Activated naive CD4-positive, alpha-beta T cell treated with Interleukin-2 at 50 U/mL for 16 hours (primary cell): ENCODE results near the gene FRY.
"Not testable (repeated sequence)": the region's sequence is repeated elsewhere in the genome, so short reads cannot be mapped to it uniquely, and the experiment has no call there.

Experiments used
- DNase-seq: peaks from one replicate; pipeline ENCODE4 v3.0.0-alpha.2; 2020

Gene FRY

GRCh38 chr13:32031025-32031814, at the start of gene FRY:
FRY (plus strand) TSS chr13:32031774; CDS start chr13:32031796, 22 bp downstream.
- peak; percentile 51 for DNase-seq

DNA sequence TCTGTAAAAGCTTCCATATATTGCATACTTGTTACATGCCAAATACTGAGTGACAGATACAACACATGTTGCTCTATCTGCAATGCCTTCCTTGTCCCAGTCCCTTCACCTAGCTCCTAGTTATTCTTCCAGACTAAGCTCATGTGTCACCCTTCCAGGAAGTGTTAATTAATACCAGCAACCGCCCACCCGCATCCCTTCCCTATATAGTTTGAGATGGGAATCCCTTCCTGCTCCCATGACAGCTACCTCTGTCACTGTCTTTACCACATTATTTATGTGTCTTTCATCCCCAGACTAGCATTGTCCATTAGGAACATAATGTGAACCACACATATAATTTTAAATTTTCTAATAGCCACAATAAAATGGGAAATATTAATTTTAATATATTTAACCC, 49.5 kb upstream of the FRY start:
- no peak for DNase-seq

GRCh38 chr13:31982540-31982939, 49.0 kb upstream of the FRY start:
- no peak for DNase-seq

GRCh38 chr13:31983696-31984095, 47.9 kb upstream of the FRY start:
- DNase-seq, result not testable (repeated sequence)

- DNase-seq, result not testable (repeated sequence)
These were observed 47.2 kb upstream of the FRY start for GRCh38 chr13:31984388-31984787.

DNA sequence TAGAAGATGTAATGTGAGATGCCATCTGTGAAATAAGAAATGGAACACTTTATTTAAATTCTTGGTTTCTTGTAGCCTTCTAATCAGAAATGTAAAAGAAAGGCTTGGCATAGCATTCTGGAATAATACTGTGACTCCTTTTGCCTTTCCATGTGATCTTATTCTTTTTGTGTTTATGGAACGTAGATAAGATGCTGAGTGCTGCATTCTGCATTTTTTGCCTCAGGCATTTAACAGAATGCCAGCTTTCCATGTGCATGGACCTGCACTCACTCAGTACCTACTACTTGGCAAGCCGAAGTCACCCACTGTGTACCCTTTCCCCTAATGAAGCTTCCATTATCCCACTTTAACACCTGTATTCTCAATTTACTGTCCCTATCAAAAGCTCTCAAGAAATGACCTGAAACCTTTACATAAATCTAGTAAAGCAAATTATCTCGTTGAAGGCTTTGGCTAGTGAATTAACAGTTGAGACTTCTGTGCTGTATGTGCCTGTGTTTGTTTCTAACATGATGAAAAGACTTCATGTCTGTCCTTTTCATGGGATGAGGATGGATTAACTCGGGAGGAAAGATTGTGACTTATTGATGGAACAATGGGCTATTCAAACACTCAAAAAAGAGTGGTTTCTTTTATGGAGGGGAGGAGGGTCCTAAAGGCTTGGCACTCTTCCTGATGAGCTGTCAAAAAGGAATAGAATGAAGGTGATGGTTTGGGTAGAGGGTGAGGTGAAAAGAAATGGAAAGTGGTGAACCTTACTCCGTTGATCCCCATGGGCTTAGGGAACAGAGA, 44.7 kb upstream of the FRY start:
- no peak for DNase-seq

GRCh38 chr13:31987535-31988170, 43.9 kb upstream of the FRY start:
- no peak for DNase-seq

DNA sequence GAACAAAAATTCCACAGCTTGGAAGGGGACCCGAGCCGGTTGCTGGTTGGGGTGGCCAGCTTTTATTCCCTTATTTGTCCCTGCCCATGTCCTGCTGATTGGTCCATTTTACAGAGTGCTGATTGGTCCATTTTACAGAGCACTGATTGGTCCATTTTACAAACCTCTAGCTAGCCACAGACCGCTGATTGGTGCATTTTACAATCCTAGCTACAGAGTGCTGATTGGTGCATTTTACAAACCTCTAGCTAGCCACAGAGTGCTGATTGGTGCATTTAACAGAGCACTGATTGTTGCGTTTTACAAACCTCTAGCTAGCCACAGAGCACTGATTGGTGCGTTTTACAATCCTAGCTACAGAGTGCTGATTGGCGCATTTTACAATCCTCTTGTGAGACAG, 37.2 kb upstream of the FRY start:
- not testable (repeated sequence) for DNase-seq

DNA sequence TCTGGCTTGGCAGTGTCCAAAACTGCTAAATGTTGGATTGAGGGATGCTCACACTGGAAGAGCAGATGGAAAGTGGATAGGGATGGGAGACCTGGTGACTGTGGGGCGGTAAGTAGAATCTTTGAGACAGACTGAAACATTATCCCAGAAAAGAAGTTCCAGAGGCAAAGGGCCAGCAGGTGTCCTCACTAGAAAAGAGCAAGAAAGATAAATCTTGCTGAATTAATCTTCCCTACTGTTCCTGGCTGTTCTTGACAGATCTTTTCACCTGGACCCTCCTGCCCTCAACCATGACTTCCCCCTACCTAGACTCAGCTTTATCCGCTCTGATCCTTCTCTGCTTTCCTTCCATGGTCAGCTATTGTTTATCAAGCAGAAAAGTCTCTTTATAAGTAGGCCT, 35.0 kb upstream of the FRY start:
- DNase-seq, result no peak

- no peak for DNase-seq
These were observed 33.9 kb upstream of the FRY start for GRCh38 chr13:31997641-31998040.

DNA sequence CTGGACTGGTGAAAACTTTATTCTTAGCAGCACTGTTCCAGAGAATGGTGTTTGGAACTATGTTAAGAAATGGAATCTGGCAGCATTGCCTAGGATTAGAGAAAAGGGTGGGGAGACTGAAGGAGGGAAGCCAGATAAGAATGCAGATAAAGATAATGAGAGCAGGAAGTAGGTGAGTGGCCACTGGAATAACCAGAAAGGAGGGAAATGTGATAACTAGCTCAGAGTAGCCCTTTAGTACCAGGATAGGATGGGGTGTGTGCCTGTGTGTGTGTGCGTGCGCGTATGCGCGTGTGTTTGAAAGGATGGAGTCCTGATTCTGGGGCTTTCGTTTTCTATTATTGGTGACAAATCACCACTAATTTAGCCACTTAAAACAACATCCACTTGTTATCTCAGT, 33.4 kb upstream of the FRY start:
- DNase-seq, result no peak

- DNase-seq, result not testable (repeated sequence)
These were observed 30.8 kb upstream of the FRY start for GRCh38 chr13:32000754-32001153.

DNA sequence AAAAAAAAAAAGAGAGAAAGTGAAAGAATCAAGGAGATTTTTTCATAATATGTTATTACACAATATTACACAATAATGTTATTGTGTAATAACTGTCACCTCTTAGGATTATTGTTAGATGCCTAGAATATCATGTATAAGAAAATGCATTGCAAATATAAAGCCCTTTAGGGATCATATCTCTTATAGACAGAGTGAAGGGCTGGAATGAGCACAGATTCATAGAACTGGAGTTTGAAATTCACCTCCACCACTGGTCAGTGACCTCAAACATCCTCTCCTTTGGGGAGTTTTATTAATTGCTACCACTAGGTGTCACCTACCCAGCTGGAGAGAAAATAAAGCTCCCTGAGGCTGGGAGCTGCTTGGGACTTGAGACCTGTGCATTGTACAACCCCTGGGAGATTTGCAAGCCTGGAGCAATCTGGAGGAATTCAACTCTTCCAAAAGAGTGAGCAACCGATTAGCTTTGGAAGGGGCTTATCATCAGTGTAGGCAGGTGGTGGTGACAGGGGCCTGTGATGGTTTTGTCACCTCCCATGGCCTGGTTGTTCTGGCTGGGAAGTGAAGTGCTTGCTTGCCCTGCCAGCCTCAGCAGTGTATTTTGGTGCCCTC, 30.3 kb upstream of the FRY start:
- no peak for DNase-seq

- no peak for DNase-seq
These were observed 29.8 kb upstream of the FRY start for GRCh38 chr13:32001769-32002168.

GRCh38 chr13:32002873-32003272, 28.7 kb upstream of the FRY start:
- no peak for DNase-seq

GRCh38 chr13:32007494-32007893, 24.1 kb upstream of the FRY start:
- no peak for DNase-seq

GRCh38 chr13:32008518-32009175, 22.9 kb upstream of the FRY start:
- no peak for DNase-seq

DNA sequence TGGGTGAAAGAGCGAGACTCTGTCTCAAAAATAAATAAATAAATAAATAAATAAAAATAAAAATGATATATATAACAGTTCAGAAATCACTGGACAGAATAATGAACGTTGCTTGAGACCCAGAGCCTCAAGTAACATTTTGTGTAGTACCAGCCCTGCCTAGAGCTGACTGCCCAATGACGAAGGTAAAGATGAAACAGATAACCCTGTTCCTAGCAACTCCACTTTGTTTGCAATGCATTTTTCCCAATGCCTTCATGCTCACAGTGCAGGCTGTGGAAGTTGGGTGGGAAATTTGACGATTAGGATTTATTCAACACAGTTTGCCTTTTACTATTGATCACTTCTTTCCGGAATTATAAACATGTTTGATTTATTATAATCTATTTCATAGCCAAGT, 22.2 kb upstream of the FRY start:
- no peak for DNase-seq

GRCh38 chr13:32010136-32010535, 21.4 kb upstream of the FRY start:
- no peak for DNase-seq

DNA sequence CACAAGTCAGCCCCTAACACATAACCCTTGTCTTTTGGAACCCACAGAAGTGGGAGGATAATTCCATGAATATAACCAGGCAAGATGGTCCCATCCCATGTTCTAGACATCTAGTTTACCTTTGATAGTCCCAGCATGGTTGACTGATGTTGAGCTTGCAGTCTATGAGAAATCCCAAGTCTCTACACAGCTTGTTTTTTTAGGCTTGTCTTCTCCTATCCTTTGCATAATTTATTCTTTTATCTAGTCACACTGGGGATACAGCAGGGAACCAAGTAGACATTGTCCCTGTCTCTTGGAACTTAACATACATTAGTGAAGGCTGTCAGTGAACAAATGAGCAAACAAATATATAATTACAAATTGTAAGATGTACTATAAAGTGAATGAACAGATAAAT, 19.6 kb upstream of the FRY start:
- DNase-seq, result no peak

DNA sequence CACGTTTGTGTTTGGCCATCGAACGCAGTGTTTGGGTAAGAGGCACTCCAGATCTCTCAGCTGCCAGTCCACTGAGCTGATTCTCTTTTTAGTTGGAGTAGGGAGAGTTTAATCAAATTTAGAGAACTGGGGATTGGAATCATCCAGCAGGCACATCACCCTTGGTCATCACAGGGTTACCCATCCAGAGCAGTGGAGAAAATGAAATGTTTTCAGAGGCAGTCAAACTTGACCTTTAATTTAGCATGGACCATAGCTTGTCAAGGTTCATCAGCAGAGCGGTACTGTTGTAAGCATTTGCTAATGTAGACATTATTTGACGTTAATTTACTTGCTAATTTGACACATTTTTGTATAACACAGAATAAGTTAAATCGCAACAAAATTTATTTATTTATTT, 18.4 kb upstream of the FRY start:
- no peak for DNase-seq

- no peak for DNase-seq
These were observed 15.5 kb upstream of the FRY start for GRCh38 chr13:32016119-32016518.

DNA sequence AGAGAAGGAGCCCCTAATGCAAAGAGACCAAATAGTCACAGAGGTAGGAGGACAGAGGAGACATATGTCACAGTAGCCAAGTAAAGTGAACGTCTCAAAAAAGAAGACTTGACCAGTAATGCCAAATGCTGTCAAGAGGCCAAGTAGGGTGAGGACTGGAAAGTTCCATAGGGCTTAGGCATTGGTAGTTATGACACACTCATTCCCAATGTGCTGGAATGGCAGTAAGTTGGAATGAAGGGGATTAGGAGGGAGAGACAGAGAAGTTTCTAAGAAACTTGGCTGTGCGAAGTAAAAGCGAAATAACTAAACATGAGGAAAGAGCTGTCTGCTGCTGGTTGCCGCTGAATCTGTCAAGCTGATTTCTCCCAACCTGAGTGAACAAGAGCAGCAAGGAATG, 14.9 kb upstream of the FRY start:
- DNase-seq, result no peak
